ENCODE results near the gene DIDO1.

DIDO1 gene

DNA sequence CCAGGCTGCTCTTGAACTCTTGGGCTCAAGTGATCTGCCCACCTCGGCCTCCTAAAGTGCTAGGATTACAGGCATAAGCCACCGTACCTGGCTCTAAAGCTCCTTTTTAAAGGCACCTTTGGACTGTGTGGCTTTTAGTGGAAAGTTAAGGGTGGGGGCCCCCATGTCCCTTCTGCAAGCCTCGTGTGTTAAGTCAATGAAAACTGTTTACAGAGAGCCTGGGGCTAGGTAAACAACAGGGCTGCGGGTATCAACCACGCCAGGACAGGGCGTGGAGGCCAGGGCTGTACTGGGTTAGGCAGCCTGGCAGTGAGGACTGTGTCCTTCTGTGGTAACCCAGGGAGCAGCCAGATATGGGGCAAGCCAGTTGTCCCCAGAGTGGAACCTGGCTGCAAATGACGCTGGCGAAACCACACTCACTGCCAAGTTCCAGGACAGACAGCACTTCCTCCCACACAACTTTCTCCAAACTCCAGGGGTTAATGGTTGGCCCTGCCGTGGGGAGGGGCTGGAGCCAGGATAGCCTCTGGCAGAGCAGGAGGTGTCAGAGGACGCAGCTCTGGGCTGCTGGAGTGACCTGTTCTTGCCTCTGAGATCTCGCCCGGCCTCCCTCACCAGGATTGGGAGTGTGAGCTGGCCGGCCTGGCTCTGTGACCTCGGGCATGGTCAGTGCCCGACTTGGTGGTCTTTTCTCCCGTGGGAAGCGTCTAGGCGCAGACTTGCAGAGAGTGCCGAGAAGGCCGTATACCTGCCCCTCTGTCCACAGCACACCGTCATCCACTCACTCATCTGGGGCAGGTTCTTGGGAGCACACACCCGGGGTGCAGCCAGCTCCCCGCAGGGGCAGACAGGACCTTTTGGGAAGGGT lies 29.4 kb upstream of the DIDO1 start:
- Histone ChIP-seq H3K36me3 (ENCODE audit: control insufficient read depth, insufficient read depth, low read length) (peaks cover 34% of the 10 kb centered on the region), H3K27me3 (replicated peaks; ENCODE audit: control insufficient read depth, insufficient read depth, low read length) (no peaks in the 10 kb centered on the region), H3K4me3 (replicated peaks; ENCODE audit: low read depth, low read length) (no peak overlapping the region)
- TF ChIP-seq CTCF (IDR thresholded peaks at IDR 0.05; ENCODE audit: insufficient read depth, low read length, poor library complexity, severe bottlenecking) = no peak
- no peak for DNase-seq (ENCODE audit: extremely low read depth, insufficient read length)

- Histone ChIP-seq H3K27me3 (replicated peaks; ENCODE audit: control insufficient read depth, insufficient read depth, low read length) (no peaks in the 10 kb centered on the region), H3K4me3 (replicated peaks; ENCODE audit: low read depth, low read length) (peak overlapping the region; percentile 91), H3K36me3 (ENCODE audit: control insufficient read depth, insufficient read depth, low read length) (peaks cover 31% of the 10 kb centered on the region)
- no peak for TF ChIP-seq CTCF (IDR thresholded peaks at IDR 0.05; ENCODE audit: insufficient read depth, low read length, poor library complexity, severe bottlenecking)
- DNase-seq (ENCODE audit: extremely low read depth, insufficient read length) = peak; percentile 87
Observed at GRCh38 chr20:62953839-62954703, 27.8 kb upstream of the DIDO1 start.

DNA sequence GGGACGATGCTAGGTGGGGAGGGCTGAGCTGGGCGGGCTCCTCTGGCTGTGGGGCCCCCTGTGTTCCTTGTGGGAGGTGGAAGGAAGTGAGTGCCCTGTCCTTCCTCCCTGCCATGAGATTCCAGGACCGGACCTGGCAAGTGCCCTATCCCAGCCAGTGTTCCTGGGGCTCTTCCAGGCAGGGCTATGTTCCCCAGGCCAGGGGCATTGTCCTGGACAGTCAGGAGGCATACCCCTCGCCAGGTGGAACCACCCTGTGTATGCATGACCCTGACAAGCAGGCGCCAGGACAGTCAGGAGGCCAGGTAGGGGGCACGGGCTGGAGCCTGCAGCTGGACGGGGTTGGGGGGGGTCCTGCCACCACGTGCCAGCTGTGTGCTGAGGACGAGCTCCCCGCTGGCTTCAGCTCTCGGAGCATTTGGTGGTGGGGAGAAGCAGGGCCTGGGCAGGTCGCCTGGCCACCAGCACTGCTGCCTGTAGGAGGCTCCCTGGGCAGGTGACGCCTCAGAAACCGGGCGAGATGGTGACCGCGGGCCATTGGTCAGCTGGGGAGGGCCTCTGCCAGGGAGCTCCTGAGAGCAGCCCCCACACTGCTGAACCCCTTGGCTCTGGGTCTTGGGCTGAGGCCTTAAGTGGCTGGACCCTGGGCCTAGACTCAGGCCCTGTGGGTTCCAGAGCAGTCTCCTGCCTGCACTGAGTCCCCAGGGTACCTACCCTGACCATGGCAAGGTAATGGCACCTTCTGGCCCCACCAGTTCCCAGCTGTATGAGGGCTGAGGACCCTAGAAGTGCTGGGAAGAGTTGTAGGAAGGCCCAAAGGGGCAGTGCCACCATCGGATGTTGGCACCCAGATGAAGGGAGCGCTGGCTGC lies 26.9 kb upstream of the DIDO1 start:
- Histone ChIP-seq H3K4me3 (replicated peaks; ENCODE audit: low read depth, low read length) (peak overlapping the region; percentile 91), H3K36me3 (ENCODE audit: control insufficient read depth, insufficient read depth, low read length) (peaks cover 27% of the 10 kb centered on the region), H3K27me3 (replicated peaks; ENCODE audit: control insufficient read depth, insufficient read depth, low read length) (no peaks in the 10 kb centered on the region)
- TF ChIP-seq CTCF (IDR thresholded peaks at IDR 0.05; ENCODE audit: insufficient read depth, low read length, poor library complexity, severe bottlenecking) = peak; percentile 21
- peak; percentile 52 for DNase-seq (ENCODE audit: extremely low read depth, insufficient read length)

DNA sequence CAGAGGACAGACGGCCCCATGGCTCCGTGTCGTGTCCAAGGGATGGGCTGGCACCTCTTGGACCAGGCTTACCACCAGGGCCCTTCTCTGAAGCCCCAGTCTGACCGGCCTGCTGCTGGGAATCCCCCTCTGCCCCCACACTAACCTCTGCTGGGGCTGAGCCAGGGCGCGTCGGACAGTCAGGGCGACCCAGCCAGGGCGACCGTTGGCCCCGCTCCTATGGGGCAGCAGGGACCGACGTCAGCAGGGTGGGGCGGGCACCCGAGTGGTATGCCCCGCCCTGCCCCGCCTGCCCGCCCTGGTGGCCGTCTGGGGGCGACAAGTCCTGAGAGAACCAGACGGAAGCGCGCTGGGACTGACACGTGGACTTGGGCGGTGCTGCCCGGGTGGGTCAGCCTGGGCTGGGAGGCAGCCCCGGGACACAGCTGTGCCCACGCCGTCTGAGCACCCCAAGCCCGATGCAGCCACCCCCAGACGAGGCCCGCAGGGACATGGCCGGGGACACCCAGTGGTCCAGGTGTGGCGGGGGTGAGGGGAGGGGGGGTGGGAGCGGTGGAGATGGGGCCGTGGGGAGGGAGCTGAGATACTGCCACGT lies 26.2 kb upstream of the DIDO1 start, which contains the start of gene SLC17A9:
TSS of gene SLC17A9 (plus strand) at position 337 of the 595 bp plus-strand sequence. CDS start at position 459, 122 bp downstream.
- Histone ChIP-seq H3K36me3 (ENCODE audit: control insufficient read depth, insufficient read depth, low read length) (peaks cover 26% of the 10 kb centered on the region), H3K4me3 (replicated peaks; ENCODE audit: low read depth, low read length) (peak within 1 kb of the TSS; percentile 91), H3K27me3 (replicated peaks; ENCODE audit: control insufficient read depth, insufficient read depth, low read length) (no peaks in the 10 kb centered on the region)
- no peak for TF ChIP-seq CTCF (IDR thresholded peaks at IDR 0.05; ENCODE audit: insufficient read depth, low read length, poor library complexity, severe bottlenecking)
- DNase-seq (ENCODE audit: extremely low read depth, insufficient read length) = peak; percentile 90

DNA sequence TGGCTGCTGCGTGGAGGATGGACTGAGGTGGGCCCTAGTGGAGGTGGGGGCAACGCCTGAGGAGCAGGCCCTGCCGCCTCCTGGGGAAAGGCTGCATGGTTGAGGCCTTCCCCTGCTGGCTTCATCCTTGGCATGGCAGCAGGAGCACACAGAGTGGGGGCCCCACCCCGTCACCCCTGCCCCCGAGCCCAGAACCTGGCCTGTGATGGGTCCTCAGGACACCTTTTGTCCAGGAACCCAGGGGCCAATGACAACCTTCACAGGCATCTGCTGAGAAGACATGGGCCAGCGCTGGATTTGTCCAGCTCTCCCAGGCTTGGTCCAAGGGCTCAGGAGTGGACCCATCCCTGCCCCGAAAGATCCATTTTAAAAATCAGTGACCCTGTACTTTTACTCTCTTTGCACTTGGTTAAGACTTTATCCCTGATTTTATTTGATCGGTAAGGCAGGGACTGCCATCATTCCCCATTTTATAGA lies 25.6 kb upstream of the DIDO1 start:
- no peak for DNase-seq (ENCODE audit: extremely low read depth, insufficient read length)
- no peak for TF ChIP-seq CTCF (IDR thresholded peaks at IDR 0.05; ENCODE audit: insufficient read depth, low read length, poor library complexity, severe bottlenecking)
- Histone ChIP-seq H3K36me3 (ENCODE audit: control insufficient read depth, insufficient read depth, low read length) (peaks cover 24% of the 10 kb centered on the region), H3K27me3 (replicated peaks; ENCODE audit: control insufficient read depth, insufficient read depth, low read length) (no peaks in the 10 kb centered on the region), H3K4me3 (replicated peaks; ENCODE audit: low read depth, low read length) (peak overlapping the region; percentile 91)

Measured in GM06990 (cell line).